CD4-positive, alpha-beta T cell treated with Interleukin-2 at 100 ng/mL for 4 hours (primary cell): ENCODE data around the gene LTBP3.

Experiments
- DNase-seq: peaks from one replicate; pipeline ENCODE4 v3.0.0-alpha.2; 2020; ENCODE audit warnings: low spot score

Gene LTBP3

GRCh38 chr11:65571420-65571819 is 13.3 kb upstream of the LTBP3 start:
- DNase-seq = no peak

- peak; percentile 98 for DNase-seq
Measured at GRCh38 chr11:65569973-65570918, 12.1 kb upstream of the LTBP3 start, which contains the start of gene ZNRD2. Gene ZNRD2, plus strand, starts transcription at chr11:65570477. Its CDS starts 15 bp downstream, at chr11:65570492.

GRCh38 chr11:65569164-65569972 is 11.2 kb upstream of the LTBP3 start:
- DNase-seq = no peak

- DNase-seq = peak; percentile 86
Measured at GRCh38 chr11:65565624-65566453, 7.7 kb upstream of the LTBP3 start.

GRCh38 chr11:65564879-65565559 is 6.9 kb upstream of the LTBP3 start:
- peak; percentile 56 for DNase-seq

GRCh38 chr11:65563601-65564000 is 5.4 kb upstream of the LTBP3 start:
- no peak for DNase-seq

- DNase-seq = no peak
Measured at GRCh38 chr11:65562788-65563187, 4.6 kb upstream of the LTBP3 start.

- no peak for DNase-seq
Measured at GRCh38 chr11:65562020-65562419, 3.9 kb upstream of the LTBP3 start.

- no peak for DNase-seq
Measured at GRCh38 chr11:65560555-65561418, 2.6 kb upstream of the LTBP3 start.

- DNase-seq = no peak
Measured at GRCh38 chr11:65559951-65560537, 1.9 kb upstream of the LTBP3 start.

- DNase-seq = no peak
Measured at GRCh38 chr11:65559535-65559934, 1.4 kb upstream of the LTBP3 start.

GRCh38 chr11:65558930-65559509 is 861 bp upstream of the LTBP3 start:
- DNase-seq = no peak

GRCh38 chr11:65557280-65558001 is 718 bp downstream of the LTBP3 start:
- no peak for DNase-seq

GRCh38 chr11:65556470-65557279 is 1.5 kb downstream of the LTBP3 start:
- no peak for DNase-seq

GRCh38 chr11:65555693-65556231 is 2.4 kb downstream of the LTBP3 start:
- DNase-seq = no peak

GRCh38 chr11:65554842-65555430 is 3.2 kb downstream of the LTBP3 start:
- DNase-seq = no peak

GRCh38 chr11:65554057-65554818 is 3.9 kb downstream of the LTBP3 start:
- no peak for DNase-seq
